GM10266 (cell line): ENCODE results near the gene ELAC2.

Experiments
- DNase-seq: peaks from one replicate; pipeline ENCODE4 v3.0.0; 2012; ENCODE audit errors: extremely low spot score
- CTCF ChIP-seq: IDR thresholded peaks from 2 replicates; pipeline ENCODE4 v1.5.1; 2012; ENCODE audit warnings: mild to moderate bottlenecking, low read depth; ENCODE audit not compliant: control insufficient read depth, insufficient read depth; ENCODE audit errors: missing control alignments

The ELAC2 gene

GRCh38 chr17:13016881-13017654 is 759 bp downstream of the ELAC2 start:
- DNase-seq, result no peak
- no peak for TF ChIP-seq CTCF

- no peak for TF ChIP-seq CTCF
- DNase-seq, result no peak
Observed at GRCh38 chr17:13014801-13015200, 3.0 kb downstream of the ELAC2 start.

- no peak for TF ChIP-seq CTCF
- no peak for DNase-seq
Observed at GRCh38 chr17:13010959-13011358, 6.9 kb downstream of the ELAC2 start.

GRCh38 chr17:13008461-13008860 is 9.4 kb downstream of the ELAC2 start:
- DNase-seq, result no peak
- no peak for TF ChIP-seq CTCF

- no peak for DNase-seq
Observed at GRCh38 chr17:13005530-13005929, 12.3 kb downstream of the ELAC2 start.

GRCh38 chr17:13004336-13004735 is 13.5 kb downstream of the ELAC2 start:
- DNase-seq, result no peak
- TF ChIP-seq CTCF, result no peak

More at GRCh38 chr17:13005530-13005929, 12.3 kb downstream of the ELAC2 start:
- no peak for TF ChIP-seq CTCF

- DNase-seq, result no peak
- no peak for TF ChIP-seq CTCF
Observed at GRCh38 chr17:13003927-13004326, 13.9 kb downstream of the ELAC2 start.
